Mucosa of stomach (tissue), 1 donor: ENCODE results near the gene SSNA1.

Experiments used
- H3K27me3 ChIP-seq: one replicate; pipeline ENCODE4 v1.7.0; 2013; ENCODE audit warnings: mild to moderate bottlenecking, low read length; ENCODE audit not compliant: control insufficient read depth, insufficient read depth
- H3K36me3 ChIP-seq: one replicate; pipeline ENCODE4 v1.7.0; 2013; ENCODE audit warnings: low read length; ENCODE audit not compliant: control insufficient read depth, insufficient read depth
- H3K4me1 ChIP-seq: one replicate; pipeline ENCODE4 v1.7.0; 2013; ENCODE audit warnings: mild to moderate bottlenecking, low read length; ENCODE audit not compliant: control insufficient read depth, insufficient read depth
- H3K4me3 ChIP-seq: one replicate; pipeline ENCODE4 v1.7.0; 2013; ENCODE audit warnings: low read length
- H3K9ac ChIP-seq: one replicate; pipeline ENCODE4 v1.7.0; 2013; ENCODE audit warnings: mild to moderate bottlenecking, low read length, moderate library complexity
- H3K9me3 ChIP-seq: one replicate; pipeline ENCODE4 v1.7.0; 2013; ENCODE audit warnings: mild to moderate bottlenecking, low read length, moderate library complexity; ENCODE audit not compliant: control insufficient read depth
- donor health status: Pancreatic carcinoma.

The SSNA1 gene, protein sequence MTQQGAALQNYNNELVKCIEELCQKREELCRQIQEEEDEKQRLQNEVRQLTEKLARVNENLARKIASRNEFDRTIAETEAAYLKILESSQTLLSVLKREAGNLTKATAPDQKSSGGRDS

DNA sequence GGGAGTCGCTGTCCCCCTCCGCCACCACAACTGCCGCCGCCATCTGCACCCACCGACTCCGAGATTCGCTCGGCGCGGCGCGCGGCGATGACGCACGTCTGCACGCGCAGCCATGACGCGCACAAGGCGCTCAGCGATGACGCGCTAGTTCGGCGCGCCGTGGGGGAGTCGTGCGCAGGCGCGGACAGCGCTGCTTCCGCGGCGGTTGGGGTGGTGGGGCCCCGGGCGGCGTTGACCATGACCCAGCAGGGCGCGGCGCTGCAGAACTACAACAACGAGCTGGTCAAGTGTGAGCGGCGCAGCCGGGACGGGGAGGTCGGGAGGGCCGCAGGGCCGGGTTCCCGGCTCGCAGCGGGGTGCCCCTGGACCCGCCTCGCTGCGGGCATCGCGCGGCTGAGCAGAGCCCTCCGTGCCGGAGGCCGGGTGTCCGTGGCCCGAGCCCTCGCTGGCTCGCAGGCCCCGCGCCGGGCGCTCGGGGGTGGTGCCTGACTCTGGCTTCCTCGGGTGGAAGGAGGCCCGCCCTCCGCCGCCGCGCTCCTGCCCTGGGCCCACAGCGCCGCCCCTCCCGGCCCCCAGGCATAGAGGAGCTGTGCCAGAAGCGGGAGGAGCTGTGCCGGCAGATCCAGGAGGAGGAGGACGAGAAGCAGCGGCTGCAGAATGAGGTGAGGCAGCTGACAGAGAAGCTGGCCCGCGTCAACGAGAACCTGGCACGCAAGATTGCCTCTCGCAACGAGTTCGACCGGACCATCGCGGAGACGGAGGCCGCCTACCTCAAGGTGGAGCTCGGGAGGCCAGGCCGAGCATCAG lies at the start of gene SSNA1, which contains the start of gene ANAPC2:
TSS of gene SSNA1 (plus strand) at position 187 of the 807 bp plus-strand sequence. CDS start at position 238, 51 bp downstream.
TSS of gene ANAPC2 (minus strand) at position 71 of the 807 bp plus-strand sequence. CDS start at position 43, 28 bp downstream.
- peaks cover 32% of the 10 kb centered on the region for H3K4me1 ChIP-seq
- H3K4me3 ChIP-seq: peak within 1 kb of the TSS; percentile 91
- peak within 1 kb of the TSS; percentile 89 for H3K9ac ChIP-seq
- no peaks in the 10 kb centered on the region for H3K9me3 ChIP-seq
- H3K27me3 ChIP-seq: no peaks in the 10 kb centered on the region
- no peaks in the 10 kb centered on the region for H3K36me3 ChIP-seq

DNA sequence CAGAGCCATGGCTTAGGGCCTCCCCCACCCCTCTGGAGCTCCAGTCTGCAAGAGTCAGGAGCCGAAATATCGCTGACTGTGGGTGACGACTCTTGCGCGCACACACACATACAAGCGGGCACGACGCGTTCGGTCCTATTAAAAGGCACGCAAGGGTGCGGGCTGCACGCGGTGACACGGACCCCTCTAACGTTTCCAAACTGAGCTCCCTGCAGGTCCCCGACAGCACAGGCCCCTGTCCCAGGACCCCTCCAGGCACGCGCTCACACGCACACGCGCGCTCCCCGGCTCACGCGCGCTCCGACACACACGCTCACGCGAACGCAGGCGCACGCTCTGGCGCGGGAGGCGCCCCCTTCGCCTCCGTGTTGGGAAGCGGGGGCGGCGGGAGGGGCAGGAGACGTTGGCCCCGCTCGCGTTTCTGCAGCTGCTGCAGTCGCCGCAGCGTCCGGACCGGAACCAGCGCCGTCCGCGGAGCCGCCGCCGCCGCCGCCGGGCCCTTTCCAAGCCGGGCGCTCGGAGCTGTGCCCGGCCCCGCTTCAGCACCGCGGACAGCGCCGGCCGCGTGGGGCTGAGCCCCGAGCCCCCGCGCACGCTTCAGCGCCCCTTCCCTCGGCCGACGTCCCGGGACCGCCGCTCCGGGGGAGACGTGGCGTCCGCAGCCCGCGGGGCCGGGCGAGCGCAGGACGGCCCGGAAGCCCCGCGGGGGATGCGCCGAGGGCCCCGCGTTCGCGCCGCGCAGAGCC lies 49.6 kb upstream of the SSNA1 start, which contains the start of gene GRIN1:
TSS of gene GRIN1 (plus strand) at position 433 of the 746 bp plus-strand sequence. CDS start 333 bp downstream, outside the sequence.
- H3K27me3 ChIP-seq: peaks cover 74% of the 10 kb centered on the region
- no peak within 1 kb of the TSS for H3K4me3 ChIP-seq

DNA sequence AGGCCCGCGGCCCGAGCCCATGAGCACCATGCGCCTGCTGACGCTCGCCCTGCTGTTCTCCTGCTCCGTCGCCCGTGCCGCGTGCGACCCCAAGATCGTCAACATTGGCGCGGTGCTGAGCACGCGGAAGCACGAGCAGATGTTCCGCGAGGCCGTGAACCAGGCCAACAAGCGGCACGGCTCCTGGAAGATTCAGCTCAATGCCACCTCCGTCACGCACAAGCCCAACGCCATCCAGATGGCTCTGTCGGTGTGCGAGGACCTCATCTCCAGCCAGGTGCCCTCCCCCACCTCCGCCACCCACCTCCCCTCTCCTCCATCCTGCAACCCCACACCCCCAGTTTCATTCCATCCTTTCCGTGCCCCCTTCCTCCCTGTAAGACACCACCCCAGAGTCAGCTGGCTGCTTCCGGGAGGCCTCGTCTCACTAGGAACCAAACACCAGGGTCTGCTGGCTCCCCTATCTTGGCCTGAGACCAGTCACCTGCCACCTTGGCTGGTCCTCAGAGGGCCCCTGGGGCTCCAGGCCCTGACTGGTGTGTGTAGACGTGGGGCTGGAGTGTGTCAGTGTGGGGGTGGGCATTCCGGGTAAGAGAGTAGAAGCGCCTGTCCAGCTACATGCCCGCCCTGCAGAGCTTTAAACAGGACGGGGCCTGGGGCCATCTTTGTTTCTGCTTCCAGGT lies 48.9 kb upstream of the SSNA1 start:
- Histone ChIP-seq H3K9me3 (no peaks in the 10 kb centered on the region), H3K4me1 (no peaks in the 10 kb centered on the region), H3K9ac (no peak overlapping the region), H3K4me3 (no peak overlapping the region), H3K36me3 (no peaks in the 10 kb centered on the region), H3K27me3 (peaks cover 76% of the 10 kb centered on the region)

More for the DNA sequence above, 49.6 kb upstream of the SSNA1 start, which contains the start of gene GRIN1:
- Histone ChIP-seq H3K36me3 (no peaks in the 10 kb centered on the region), H3K9me3 (no peaks in the 10 kb centered on the region), H3K4me1 (no peaks in the 10 kb centered on the region), H3K9ac (no peak within 1 kb of the TSS)

DNA sequence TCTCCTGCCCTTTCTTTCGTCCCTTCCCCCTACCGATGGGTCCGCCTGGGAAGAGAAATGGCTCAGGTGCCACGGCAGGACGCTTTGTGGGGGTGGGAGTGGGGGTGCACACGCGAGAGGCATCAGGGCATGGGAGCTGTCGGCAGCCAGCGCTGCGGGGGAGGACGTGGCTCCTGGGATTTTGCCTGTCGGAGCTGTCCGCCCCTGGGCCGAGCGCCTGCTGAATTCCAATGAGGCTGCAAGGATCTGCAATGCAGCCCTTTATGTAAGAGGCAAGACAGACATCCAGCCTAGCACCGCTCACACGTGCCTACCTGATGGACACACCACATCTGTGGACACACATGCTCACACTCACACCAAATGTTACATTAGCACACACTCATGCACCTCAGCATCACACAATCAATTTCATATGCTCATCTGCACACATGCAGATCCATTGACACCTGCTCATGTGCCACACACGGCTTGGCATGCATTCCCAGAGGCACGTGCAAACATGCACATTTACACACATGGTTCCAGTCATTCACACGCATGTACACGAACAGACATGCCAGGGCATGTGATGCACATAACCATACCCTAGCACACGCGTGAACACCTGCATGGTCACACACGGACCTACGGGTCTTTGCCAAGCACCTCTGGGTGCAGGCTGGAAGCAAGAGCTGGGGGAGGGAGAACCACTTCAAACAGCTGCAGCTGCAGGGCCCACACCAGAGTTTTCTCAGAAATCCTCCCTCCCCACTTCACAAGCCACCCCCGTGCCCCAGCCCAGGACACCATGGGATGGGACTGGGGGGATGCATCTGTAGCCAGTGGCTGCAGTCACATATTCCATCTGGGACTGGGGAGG lies 48.1 kb upstream of the SSNA1 start:
- no peaks in the 10 kb centered on the region for H3K36me3 ChIP-seq
- H3K4me3 ChIP-seq: no peak overlapping the region
- H3K9me3 ChIP-seq: no peaks in the 10 kb centered on the region
- H3K4me1 ChIP-seq: no peaks in the 10 kb centered on the region
- H3K9ac ChIP-seq: no peak overlapping the region
- H3K27me3 ChIP-seq: peaks cover 76% of the 10 kb centered on the region

DNA sequence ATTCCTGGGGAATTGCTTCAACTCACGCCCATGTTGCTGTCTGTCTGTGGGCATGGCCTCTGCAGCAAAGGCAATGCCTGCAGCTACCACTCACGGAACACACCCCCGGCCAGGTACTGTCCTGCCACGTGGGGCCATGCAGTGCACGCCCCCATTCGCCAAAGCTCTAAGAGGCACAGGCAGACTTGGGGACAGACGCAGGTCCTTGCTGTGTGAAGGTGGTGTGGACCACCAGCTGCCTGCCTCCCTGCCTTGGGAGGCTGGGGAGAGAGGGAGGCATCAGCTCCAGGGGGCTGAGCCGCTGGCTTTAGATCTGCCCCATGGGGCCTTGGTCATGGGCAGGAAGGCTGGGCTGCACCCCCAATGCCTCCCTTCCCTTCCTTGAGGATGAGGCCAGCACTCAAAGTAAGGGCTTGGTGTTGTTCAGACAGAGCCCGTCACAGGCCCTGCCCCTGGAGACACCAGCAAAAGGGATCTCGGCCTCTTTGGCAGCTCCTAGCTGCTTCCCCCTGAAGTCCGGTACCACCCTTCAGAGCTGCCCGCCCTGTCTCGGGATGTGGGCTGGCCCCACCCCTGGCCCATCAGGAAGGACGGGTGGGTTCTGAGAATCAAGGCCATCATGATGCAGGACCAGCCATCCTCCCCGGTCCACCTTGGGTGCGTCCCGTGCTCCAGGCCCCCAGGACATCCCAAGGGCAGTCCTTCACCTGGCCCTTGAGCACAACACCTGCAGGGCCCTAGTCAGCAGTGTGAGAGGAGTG lies 47.2 kb upstream of the SSNA1 start:
- Histone ChIP-seq H3K9ac (no peak overlapping the region), H3K36me3 (no peaks in the 10 kb centered on the region), H3K4me1 (no peaks in the 10 kb centered on the region), H3K4me3 (no peak overlapping the region), H3K27me3 (peaks cover 71% of the 10 kb centered on the region), H3K9me3 (no peaks in the 10 kb centered on the region)

DNA sequence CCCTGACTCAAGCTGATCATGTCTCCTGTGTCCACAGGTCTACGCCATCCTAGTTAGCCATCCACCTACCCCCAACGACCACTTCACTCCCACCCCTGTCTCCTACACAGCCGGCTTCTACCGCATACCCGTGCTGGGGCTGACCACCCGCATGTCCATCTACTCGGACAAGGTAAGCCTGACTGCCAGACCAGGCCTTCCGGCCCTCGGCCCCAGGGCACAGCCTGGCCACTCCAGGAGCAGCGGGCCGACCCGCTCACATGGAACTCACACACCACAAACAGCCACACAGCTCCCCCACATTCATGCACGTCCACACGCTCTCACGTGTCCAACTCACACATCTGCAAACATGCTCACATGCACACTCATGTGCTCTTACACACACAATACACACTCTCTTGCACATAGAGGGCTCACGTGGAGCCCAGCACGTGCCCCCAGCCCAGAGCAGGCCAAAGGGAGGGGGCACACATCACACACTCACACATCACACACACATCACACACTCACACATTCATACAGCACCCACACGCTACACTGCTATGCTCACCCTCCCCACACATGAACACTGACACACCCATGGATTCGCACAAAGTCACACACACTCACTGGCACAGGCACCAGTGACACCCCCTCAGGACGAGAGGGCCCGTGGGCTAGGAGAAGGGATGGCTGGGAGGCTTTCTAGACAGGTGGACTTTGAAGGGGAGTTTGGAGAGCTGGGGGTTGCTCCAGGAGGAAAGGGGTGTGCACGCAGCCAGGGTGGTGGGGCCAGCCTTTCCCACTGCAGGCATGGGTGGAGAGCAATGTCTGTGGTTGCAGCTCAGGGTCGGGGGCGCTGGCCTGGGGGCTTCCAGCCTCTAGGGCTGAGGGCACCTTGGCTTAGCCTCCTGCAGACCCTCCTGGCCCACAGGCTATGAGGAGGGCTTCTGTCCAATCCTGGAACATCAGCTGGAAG lies 46.2 kb upstream of the SSNA1 start:
- Histone ChIP-seq H3K4me1 (no peaks in the 10 kb centered on the region), H3K9ac (no peak overlapping the region), H3K9me3 (no peaks in the 10 kb centered on the region), H3K4me3 (no peak overlapping the region), H3K36me3 (no peaks in the 10 kb centered on the region), H3K27me3 (peaks cover 69% of the 10 kb centered on the region)

DNA sequence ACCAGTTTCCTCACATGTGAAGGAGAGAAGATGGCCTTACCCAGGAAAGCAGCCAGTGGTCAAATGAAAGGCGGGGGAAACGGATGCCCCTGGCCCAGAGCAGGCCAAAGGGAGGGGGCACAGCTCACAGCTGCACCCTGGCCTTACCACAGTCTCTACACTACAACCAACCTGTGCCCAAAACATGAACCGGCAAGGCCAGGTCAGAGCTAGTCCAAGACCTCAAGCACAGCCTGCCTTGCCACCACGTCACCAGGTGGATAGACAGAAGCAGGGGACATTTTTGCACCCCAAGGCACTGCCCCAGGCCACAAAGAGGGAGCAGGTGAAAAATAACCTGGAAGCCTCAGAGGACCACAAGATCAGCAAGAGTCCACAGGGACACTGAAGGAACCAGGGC lies 45.0 kb upstream of the SSNA1 start:
- H3K36me3 ChIP-seq: no peaks in the 10 kb centered on the region
- no peak overlapping the region for H3K4me3 ChIP-seq
- H3K27me3 ChIP-seq: peaks cover 65% of the 10 kb centered on the region
- H3K9me3 ChIP-seq: no peaks in the 10 kb centered on the region
- no peak overlapping the region for H3K9ac ChIP-seq
- no peaks in the 10 kb centered on the region for H3K4me1 ChIP-seq

DNA sequence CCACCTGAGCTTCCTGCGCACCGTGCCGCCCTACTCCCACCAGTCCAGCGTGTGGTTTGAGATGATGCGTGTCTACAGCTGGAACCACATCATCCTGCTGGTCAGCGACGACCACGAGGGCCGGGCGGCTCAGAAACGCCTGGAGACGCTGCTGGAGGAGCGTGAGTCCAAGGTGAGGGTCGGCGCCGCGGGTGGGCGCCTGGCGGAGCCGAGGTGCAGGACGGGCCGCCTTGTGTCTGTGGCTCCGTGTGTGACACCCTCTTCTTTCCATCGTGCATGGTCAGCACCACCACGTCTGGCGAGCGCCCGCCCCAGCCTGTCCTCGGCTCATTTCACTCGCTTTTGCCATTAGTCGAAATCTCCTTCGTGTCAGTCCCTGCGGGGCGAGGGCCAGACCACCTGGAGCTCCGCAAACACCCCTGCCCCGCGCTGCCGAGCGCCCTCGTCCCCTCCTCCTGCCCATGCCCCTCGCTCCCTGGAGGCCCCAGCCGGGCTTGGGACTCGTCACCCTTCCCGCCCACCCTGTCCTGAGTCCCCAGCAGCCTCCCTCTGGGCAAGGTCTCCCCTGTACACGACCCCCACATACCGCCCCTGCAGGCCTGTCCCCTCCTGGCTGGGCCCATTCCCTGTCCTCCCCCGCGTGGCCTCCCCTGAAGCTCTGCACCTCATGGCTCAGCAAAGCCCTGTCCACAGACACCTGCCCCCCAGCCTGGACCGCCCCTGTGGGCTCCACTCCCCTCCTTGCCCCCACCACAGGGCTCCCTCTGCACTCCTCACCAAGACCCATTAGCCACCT lies 42.5 kb upstream of the SSNA1 start:
- Histone ChIP-seq H3K36me3 (no peaks in the 10 kb centered on the region), H3K9me3 (no peaks in the 10 kb centered on the region), H3K4me3 (no peak overlapping the region), H3K27me3 (peaks cover 53% of the 10 kb centered on the region), H3K4me1 (peaks cover 4% of the 10 kb centered on the region), H3K9ac (no peak overlapping the region)

DNA sequence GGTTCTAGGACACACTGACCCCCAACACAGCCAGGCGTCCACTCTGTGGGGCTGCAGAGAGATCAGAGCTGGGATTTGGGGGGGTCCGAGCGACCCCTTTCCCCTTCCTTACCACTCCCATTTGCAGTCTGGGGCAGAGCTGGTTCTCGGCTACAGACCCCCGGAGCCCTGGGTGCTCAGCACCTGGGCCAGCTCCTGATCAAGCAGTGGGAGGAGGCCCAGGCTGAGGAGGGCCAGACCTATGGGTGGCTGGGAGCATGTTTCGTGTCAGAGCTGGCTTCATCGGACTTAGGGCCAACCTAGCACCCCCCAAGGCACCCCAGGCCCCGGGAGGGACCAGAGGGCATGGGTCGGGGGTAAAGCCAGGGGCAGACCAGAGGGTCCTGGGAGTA lies 42.0 kb upstream of the SSNA1 start:
- peaks cover 4% of the 10 kb centered on the region for H3K4me1 ChIP-seq
- peaks cover 47% of the 10 kb centered on the region for H3K27me3 ChIP-seq
- H3K36me3 ChIP-seq: no peaks in the 10 kb centered on the region
- H3K9ac ChIP-seq: no peak overlapping the region
- H3K9me3 ChIP-seq: no peaks in the 10 kb centered on the region
- no peak overlapping the region for H3K4me3 ChIP-seq
